Retinal pigment epithelial cell (primary cell): ENCODE data around the gene LYSMD4.
"Not testable (repeated sequence)": the region's sequence is repeated elsewhere in the genome, so short reads cannot be mapped to it uniquely, and the experiment has no call there.

Experiments
- DNase-seq: peaks from one replicate; pipeline ENCODE4 v3.0.0-alpha.2; 2010; ENCODE audit warnings: low read depth
- H3K4me3 ChIP-seq: 2 replicates; pipeline ENCODE4 v1.5.1; 2011; ENCODE audit warnings: mild to moderate bottlenecking, low read length, control low read depth, moderate library complexity
- TF ChIP-seq, protein P1 (sequence below): conservative IDR thresholded peaks from 2 replicates; pipeline ENCODE4 v1.5.1; 2011; ENCODE audit warnings: low read depth, low read length, control low read depth, inconsistent platforms

The LYSMD4 gene

DNA sequence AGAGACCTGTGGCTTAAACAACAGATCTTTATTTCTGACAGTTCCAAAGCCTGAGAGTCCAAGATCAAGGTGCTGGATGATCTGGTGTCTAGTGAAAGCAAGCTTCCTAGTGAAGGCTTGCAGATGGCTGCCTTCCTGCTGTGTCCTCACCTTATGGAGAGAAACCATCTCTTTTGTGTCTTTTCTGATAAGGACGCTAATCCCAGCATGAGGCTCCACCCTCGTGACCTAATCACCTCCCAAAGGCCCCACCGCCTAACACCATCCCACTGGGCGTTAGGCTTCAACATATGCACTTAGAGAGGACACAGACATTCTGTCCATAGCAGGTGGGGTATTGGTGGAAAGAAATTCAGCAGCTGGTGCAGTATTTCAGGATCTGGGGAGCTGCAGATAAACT, 19.8 kb upstream of the LYSMD4 start:
- H3K4me3 ChIP-seq = no peak overlapping the region
- TF ChIP-seq, protein P1, sequence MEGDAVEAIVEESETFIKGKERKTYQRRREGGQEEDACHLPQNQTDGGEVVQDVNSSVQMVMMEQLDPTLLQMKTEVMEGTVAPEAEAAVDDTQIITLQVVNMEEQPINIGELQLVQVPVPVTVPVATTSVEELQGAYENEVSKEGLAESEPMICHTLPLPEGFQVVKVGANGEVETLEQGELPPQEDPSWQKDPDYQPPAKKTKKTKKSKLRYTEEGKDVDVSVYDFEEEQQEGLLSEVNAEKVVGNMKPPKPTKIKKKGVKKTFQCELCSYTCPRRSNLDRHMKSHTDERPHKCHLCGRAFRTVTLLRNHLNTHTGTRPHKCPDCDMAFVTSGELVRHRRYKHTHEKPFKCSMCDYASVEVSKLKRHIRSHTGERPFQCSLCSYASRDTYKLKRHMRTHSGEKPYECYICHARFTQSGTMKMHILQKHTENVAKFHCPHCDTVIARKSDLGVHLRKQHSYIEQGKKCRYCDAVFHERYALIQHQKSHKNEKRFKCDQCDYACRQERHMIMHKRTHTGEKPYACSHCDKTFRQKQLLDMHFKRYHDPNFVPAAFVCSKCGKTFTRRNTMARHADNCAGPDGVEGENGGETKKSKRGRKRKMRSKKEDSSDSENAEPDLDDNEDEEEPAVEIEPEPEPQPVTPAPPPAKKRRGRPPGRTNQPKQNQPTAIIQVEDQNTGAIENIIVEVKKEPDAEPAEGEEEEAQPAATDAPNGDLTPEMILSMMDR = no peak
- DNase-seq = no peak

DNA sequence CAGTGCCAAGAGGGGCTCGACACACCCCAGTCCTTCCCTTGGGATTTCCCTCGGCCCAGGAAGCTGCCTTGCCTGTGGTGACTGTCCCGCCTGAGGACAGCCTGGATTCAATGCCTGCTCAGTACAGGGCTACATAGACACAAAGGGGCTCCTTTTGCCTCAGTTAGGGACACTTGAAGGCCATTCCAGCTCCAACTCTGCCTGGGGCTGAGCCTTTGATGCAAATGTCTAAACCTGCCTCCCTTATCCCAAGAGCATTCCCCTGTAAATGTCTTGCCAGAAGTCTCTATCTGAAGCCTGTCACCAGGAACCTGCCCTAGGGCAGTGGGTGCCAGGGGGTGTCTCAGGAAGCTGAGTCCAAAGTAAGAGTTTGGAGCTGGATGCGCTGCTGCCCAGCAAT, 19.3 kb upstream of the LYSMD4 start:
- TF ChIP-seq, protein P1 = no peak
- no peak for DNase-seq

DNA sequence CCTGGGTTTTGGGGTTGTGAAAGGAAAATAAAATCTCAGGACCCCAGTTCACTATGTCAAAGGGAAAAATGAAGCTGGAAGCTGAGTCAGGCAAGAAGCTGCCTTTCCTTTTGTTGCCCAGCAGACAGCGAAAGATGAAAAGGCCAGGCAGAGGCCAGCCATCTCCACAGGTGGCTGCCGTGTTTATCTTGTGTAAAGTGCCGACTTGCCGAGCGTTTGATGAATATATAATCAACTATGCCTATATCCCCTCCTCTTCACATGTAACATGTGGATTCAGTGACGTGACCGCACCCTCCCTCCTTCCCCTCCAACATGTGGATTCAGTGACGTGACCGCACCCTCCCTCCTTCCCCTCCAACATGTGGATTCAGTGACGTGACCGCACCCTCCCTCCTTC, 17.1 kb upstream of the LYSMD4 start:
- not testable (repeated sequence) for H3K4me3 ChIP-seq, DNase-seq

More for the DNA sequence above, 19.3 kb upstream of the LYSMD4 start:
- no peak overlapping the region for H3K4me3 ChIP-seq

DNA sequence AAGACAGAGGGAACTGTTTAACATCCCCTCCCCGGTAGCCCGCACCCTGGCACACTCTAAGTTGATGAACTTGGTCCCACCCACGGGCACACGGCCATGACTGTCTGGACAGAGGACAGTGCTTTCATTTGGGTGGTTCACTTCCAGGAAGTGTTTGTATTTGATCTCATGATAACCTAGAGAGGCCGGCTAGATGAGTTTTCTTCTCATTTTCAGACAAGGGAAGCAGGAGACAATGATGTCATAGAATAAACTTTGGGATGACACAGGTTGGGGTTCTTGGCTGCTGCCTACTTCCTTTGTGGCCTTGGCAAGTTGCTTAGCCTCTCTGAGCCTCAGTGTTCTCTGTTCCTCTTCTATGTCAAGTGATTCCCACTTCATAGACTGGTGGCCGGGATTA, 16.1 kb upstream of the LYSMD4 start:
- no peak overlapping the region for H3K4me3 ChIP-seq
- DNase-seq = no peak
- TF ChIP-seq, protein P1 = no peak

DNA sequence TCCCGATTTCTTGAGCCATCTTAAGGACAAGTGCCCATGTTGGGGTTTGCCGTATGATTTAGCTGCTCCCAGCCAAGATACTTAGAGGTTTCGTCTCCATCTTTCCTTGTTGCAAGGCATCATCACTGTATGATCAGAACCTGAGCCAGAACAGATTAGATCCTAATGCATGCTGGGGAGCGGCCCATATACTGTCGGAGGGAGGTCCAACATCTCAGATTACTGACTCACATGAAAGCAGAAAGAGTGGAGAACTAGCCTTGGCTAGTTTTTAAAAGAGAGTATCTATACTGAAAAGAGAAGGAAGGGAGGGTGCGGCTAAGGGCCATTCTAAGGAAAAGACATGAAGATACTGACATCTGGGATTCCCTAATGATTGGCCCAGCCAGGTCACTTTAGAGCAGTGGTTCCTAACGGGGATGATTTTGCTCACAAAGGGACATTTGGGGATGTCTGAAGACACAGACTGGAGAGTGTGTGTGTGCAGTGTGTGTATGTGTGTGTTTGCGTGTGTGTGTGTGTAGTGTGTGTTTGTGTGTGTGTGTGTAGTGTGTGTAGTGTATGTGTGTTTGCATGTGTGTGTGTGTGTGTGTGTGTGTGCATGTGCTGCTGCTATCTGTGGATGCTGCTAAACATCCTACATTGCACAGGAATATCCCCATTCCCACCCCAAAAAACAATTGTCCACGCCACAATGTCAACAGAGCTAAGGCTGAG, 12.3 kb upstream of the LYSMD4 start:
- no peak overlapping the region for H3K4me3 ChIP-seq
- DNase-seq = no peak
- TF ChIP-seq, protein P1 = no peak

GRCh38 chr15:99744142-99744541, 10.9 kb upstream of the LYSMD4 start:
- DNase-seq = no peak
- TF ChIP-seq, protein P1 = no peak
- H3K4me3 ChIP-seq = no peak overlapping the region

GRCh38 chr15:99741835-99742234, 8.6 kb upstream of the LYSMD4 start:
- no peak overlapping the region for H3K4me3 ChIP-seq
- no peak for DNase-seq
- TF ChIP-seq, protein P1 = no peak
